CD4-positive, alpha-beta T cell treated with Interleukin-4 for 4 hours (primary cell): ENCODE results near the gene ITGB2.
A peak's percentile ranks its signal among the peaks of the same experiment; 100 is the strongest.
"Not testable (repeated sequence)": the region's sequence is repeated elsewhere in the genome, so short reads cannot be mapped to it uniquely, and the experiment has no call there.

Experiments used
- DNase-seq: peaks from one replicate; pipeline ENCODE4 v3.0.0-alpha.2; 2020

ITGB2 gene

GRCh38 chr21:44925378-44925755 is 4.7 kb upstream of the ITGB2 start:
- DNase-seq, result no peak

- peak; percentile 33 for DNase-seq
Measured at GRCh38 chr21:44924606-44925377, 4.1 kb upstream of the ITGB2 start.

- DNase-seq, result no peak
Measured at GRCh38 chr21:44923480-44924084, 2.9 kb upstream of the ITGB2 start.

- DNase-seq, result no peak
Measured at GRCh38 chr21:44921928-44922327, 1.2 kb upstream of the ITGB2 start.

GRCh38 chr21:44919913-44920693 is 596 bp downstream of the ITGB2 start:
- no peak for DNase-seq

- no peak for DNase-seq
Measured at GRCh38 chr21:44919111-44919912, 1.4 kb downstream of the ITGB2 start.

GRCh38 chr21:44918581-44919033 is 2.1 kb downstream of the ITGB2 start:
- no peak for DNase-seq

- DNase-seq, result no peak
Measured at GRCh38 chr21:44918107-44918470, 2.6 kb downstream of the ITGB2 start.

GRCh38 chr21:44917446-44918106 is 3.1 kb downstream of the ITGB2 start:
- no peak for DNase-seq

GRCh38 chr21:44916965-44917364 is 3.7 kb downstream of the ITGB2 start:
- no peak for DNase-seq

- DNase-seq, result peak; percentile 65
Measured at GRCh38 chr21:44914176-44914874, 6.4 kb downstream of the ITGB2 start.

GRCh38 chr21:44913425-44914175 is 7.1 kb downstream of the ITGB2 start:
- no peak for DNase-seq

- DNase-seq, result not testable (repeated sequence)
Measured at GRCh38 chr21:44912506-44913412, 7.9 kb downstream of the ITGB2 start.

- no peak for DNase-seq
Measured at GRCh38 chr21:44912158-44912473, 8.6 kb downstream of the ITGB2 start.

GRCh38 chr21:44911384-44912157 is 9.1 kb downstream of the ITGB2 start:
- DNase-seq, result peak; percentile 59

- DNase-seq, result no peak
Measured at GRCh38 chr21:44911068-44911383, 9.7 kb downstream of the ITGB2 start.

GRCh38 chr21:44910229-44911067 is 10.3 kb downstream of the ITGB2 start:
- DNase-seq, result no peak

GRCh38 chr21:44909719-44910118 is 11.0 kb downstream of the ITGB2 start:
- no peak for DNase-seq
